Measurements from ENCODE around the gene DLGAP1.
A peak's percentile ranks its signal among the peaks of the same experiment; 100 is the strongest.

Gene DLGAP1

GRCh38 chr18:3649135-3649632 lies 805.9 kb downstream of the DLGAP1 start:
- DNase-seq, result no peak

GRCh38 chr18:3648641-3649040 lies 806.5 kb downstream of the DLGAP1 start:
- DNase-seq, result no peak

GRCh38 chr18:3648200-3648599 lies 806.9 kb downstream of the DLGAP1 start:
- no peak for DNase-seq

GRCh38 chr18:3647636-3648035 lies 807.5 kb downstream of the DLGAP1 start:
- no peak for DNase-seq

GRCh38 chr18:3645384-3646156 lies 809.5 kb downstream of the DLGAP1 start:
- DNase-seq, result no peak

GRCh38 chr18:3634250-3634939 lies 820.7 kb downstream of the DLGAP1 start:
- no peak for DNase-seq

GRCh38 chr18:3631887-3632286 lies 823.2 kb downstream of the DLGAP1 start:
- no peak for DNase-seq

- no peak for DNase-seq
Measured at GRCh38 chr18:3626929-3627458, 828.1 kb downstream of the DLGAP1 start.

- no peak for DNase-seq
Measured at GRCh38 chr18:3625742-3626091, 829.4 kb downstream of the DLGAP1 start.

- DNase-seq, result peak; percentile 52
Measured at GRCh38 chr18:3624935-3625741, 830.0 kb downstream of the DLGAP1 start.

- DNase-seq, result no peak
Measured at GRCh38 chr18:3624546-3624934, 830.6 kb downstream of the DLGAP1 start.

- no peak for DNase-seq
Measured at GRCh38 chr18:3623769-3624545, 831.1 kb downstream of the DLGAP1 start.

GRCh38 chr18:3620146-3621119 lies 834.7 kb downstream of the DLGAP1 start:
- DNase-seq, result no peak

GRCh38 chr18:3619746-3620145 lies 835.4 kb downstream of the DLGAP1 start:
- no peak for DNase-seq

GRCh38 chr18:3619222-3619621 lies 835.9 kb downstream of the DLGAP1 start:
- no peak for DNase-seq

GRCh38 chr18:3616744-3617143 lies 838.4 kb downstream of the DLGAP1 start:
- no peak for DNase-seq

- DNase-seq, result no peak
Measured at GRCh38 chr18:3616142-3616541, 839.0 kb downstream of the DLGAP1 start.

- DNase-seq, result no peak
Measured at GRCh38 chr18:3615374-3615985, 839.6 kb downstream of the DLGAP1 start.

- DNase-seq, result no peak
Measured at GRCh38 chr18:3612315-3612714, 842.8 kb downstream of the DLGAP1 start.

GRCh38 chr18:3611313-3612090 lies 843.6 kb downstream of the DLGAP1 start:
- no peak for DNase-seq

Data from stimulated activated CD4-positive, alpha-beta T cell treated with anti-CD3 and anti-CD28 coated beads, Interleukin-12 subunit alpha, Interleukin-12 subunit beta, amount 100 ng/mL, for 4 hours (primary cell).